Stimulated activated CD4-positive, alpha-beta T cell treated with anti-CD3 and anti-CD28 coated beads, Interleukin-2, amount 100 ng/mL, for 4 hours (primary cell): ENCODE results near the gene MARCHF9.
A peak's percentile ranks its signal among the peaks of the same experiment; 100 is the strongest.

Source experiments
- DNase-seq: peaks from one replicate; pipeline ENCODE4 v3.0.0-alpha.2; 2020; ENCODE audit warnings: low read depth

Gene MARCHF9

GRCh38 chr12:57737467-57738460 lies 17.1 kb upstream of the MARCHF9 start:
- no peak for DNase-seq

GRCh38 chr12:57738661-57739237 lies 16.2 kb upstream of the MARCHF9 start, which contains the start of gene AGAP2:
TSS of gene AGAP2 (minus strand) at chr12:57738742. CDS start at chr12:57738246, 496 bp downstream.
- DNase-seq: no peak

- no peak for DNase-seq
Measured at GRCh38 chr12:57739387-57739786, 15.5 kb upstream of the MARCHF9 start.

GRCh38 chr12:57739914-57740538 lies 14.9 kb upstream of the MARCHF9 start:
- DNase-seq: no peak

GRCh38 chr12:57740656-57741412 lies 14.1 kb upstream of the MARCHF9 start:
- peak; percentile 70 for DNase-seq

GRCh38 chr12:57741413-57741789 lies 13.5 kb upstream of the MARCHF9 start:
- DNase-seq: no peak

GRCh38 chr12:57741844-57742738 lies 12.8 kb upstream of the MARCHF9 start:
- peak; percentile 72 for DNase-seq

- DNase-seq: no peak
Measured at GRCh38 chr12:57743769-57744168, 11.1 kb upstream of the MARCHF9 start.

GRCh38 chr12:57744194-57744776 lies 10.6 kb upstream of the MARCHF9 start:
- peak; percentile 51 for DNase-seq

- DNase-seq: peak; percentile 93
Measured at GRCh38 chr12:57744777-57745484, 10.0 kb upstream of the MARCHF9 start, which contains the start of gene TSPAN31. TSS of gene TSPAN31 (plus strand) at chr12:57745039. CDS start at chr12:57745155, 116 bp downstream.

GRCh38 chr12:57745485-57745881 lies 9.4 kb upstream of the MARCHF9 start:
- no peak for DNase-seq

GRCh38 chr12:57746025-57746424 lies 8.9 kb upstream of the MARCHF9 start:
- DNase-seq: no peak

GRCh38 chr12:57749061-57749460 lies 5.8 kb upstream of the MARCHF9 start:
- no peak for DNase-seq

GRCh38 chr12:57750561-57751431 lies 4.1 kb upstream of the MARCHF9 start:
- DNase-seq: no peak

- no peak for DNase-seq
Measured at GRCh38 chr12:57751432-57751787, 3.5 kb upstream of the MARCHF9 start.

GRCh38 chr12:57751788-57752667 lies 2.9 kb upstream of the MARCHF9 start, which contains the start of gene CDK4:
TSS of gene CDK4 (minus strand) at chr12:57752310. CDS start at chr12:57751717, 593 bp downstream.
- peak; percentile 97 for DNase-seq

GRCh38 chr12:57752668-57753000 lies 2.3 kb upstream of the MARCHF9 start:
- no peak for DNase-seq
